Neural crest cell (in vitro differentiated cells): ENCODE measurements around the gene MNT. TPM values are rescaled to one million over a fixed set of nuclear protein-coding genes. Genes with fewer than 3 reads are reported as not detected.

Experiments
- DNase-seq: peaks from one replicate; pipeline ENCODE4 v3.0.0; 2021; ENCODE audit warnings: low read depth, mixed read lengths, low spot score
- H3K27ac Mint-ChIP-seq: one replicate; pipeline ENCODE4 v1.8.0; 2021; ENCODE audit warnings: mild to moderate bottlenecking, mixed read lengths; ENCODE audit not compliant: unreplicated experiment
- H3K27me3 Mint-ChIP-seq: 2 replicates; pipeline ENCODE4 v1.8.0; 2021; ENCODE audit warnings: low read depth, mild to moderate bottlenecking, mixed read lengths
- H3K36me3 Mint-ChIP-seq: 2 replicates; pipeline ENCODE4 v1.8.0; 2021; ENCODE audit warnings: low read depth, mild to moderate bottlenecking, mixed read lengths
- H3K4me1 Mint-ChIP-seq: 2 replicates; pipeline ENCODE4 v1.8.0; 2021; ENCODE audit warnings: mixed read lengths
- H3K4me3 Mint-ChIP-seq: one replicate; pipeline ENCODE4 v1.8.0; 2021; ENCODE audit warnings: mild to moderate bottlenecking, mixed read lengths
- H3K9me3 Mint-ChIP-seq: 2 replicates; pipeline ENCODE4 v1.8.0; 2021; ENCODE audit warnings: mixed read lengths
- total RNA-seq: library from RNA; stranded (reverse); gene quantifications from 2 replicates; pipeline ENCODE4 v1.2.1, GENCODE V29; 2021
- TF ChIP-seq, protein P1 (sequence below): fragments of 200-600 bp; sonication (generic); conservative IDR thresholded peaks from 2 replicates; pipeline ENCODE4 v1.5.0; 2021; ENCODE audit warnings: antibody characterized with exemption, mild to moderate bottlenecking

Gene MNT
- total RNA-seq, 1 donor from 2014 or later = 26.9 TPM

- Mint-ChIP-seq H3K4me3 (no peak overlapping the region), H3K36me3 (no peaks in the 10 kb centered on the region), H3K27ac (no peak overlapping the region), H3K27me3 (no peaks in the 10 kb centered on the region), H3K9me3 (no peaks in the 10 kb centered on the region), H3K4me1 (peaks cover 10% of the 10 kb centered on the region)
- DNase-seq = no peak
- TF ChIP-seq, protein P1, sequence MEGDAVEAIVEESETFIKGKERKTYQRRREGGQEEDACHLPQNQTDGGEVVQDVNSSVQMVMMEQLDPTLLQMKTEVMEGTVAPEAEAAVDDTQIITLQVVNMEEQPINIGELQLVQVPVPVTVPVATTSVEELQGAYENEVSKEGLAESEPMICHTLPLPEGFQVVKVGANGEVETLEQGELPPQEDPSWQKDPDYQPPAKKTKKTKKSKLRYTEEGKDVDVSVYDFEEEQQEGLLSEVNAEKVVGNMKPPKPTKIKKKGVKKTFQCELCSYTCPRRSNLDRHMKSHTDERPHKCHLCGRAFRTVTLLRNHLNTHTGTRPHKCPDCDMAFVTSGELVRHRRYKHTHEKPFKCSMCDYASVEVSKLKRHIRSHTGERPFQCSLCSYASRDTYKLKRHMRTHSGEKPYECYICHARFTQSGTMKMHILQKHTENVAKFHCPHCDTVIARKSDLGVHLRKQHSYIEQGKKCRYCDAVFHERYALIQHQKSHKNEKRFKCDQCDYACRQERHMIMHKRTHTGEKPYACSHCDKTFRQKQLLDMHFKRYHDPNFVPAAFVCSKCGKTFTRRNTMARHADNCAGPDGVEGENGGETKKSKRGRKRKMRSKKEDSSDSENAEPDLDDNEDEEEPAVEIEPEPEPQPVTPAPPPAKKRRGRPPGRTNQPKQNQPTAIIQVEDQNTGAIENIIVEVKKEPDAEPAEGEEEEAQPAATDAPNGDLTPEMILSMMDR = no peak
Observed at GRCh38 chr17:2365132-2365531, 35.7 kb downstream of the MNT start.

- Mint-ChIP-seq H3K36me3 (no peaks in the 10 kb centered on the region), H3K4me3 (no peak overlapping the region), H3K27ac (no peak overlapping the region), H3K27me3 (no peaks in the 10 kb centered on the region), H3K4me1 (peaks cover 6% of the 10 kb centered on the region), H3K9me3 (no peaks in the 10 kb centered on the region)
- DNase-seq = no peak
- TF ChIP-seq, protein P1 = no peak
Observed at GRCh38 chr17:2364763-2365116, 36.1 kb downstream of the MNT start.

DNA sequence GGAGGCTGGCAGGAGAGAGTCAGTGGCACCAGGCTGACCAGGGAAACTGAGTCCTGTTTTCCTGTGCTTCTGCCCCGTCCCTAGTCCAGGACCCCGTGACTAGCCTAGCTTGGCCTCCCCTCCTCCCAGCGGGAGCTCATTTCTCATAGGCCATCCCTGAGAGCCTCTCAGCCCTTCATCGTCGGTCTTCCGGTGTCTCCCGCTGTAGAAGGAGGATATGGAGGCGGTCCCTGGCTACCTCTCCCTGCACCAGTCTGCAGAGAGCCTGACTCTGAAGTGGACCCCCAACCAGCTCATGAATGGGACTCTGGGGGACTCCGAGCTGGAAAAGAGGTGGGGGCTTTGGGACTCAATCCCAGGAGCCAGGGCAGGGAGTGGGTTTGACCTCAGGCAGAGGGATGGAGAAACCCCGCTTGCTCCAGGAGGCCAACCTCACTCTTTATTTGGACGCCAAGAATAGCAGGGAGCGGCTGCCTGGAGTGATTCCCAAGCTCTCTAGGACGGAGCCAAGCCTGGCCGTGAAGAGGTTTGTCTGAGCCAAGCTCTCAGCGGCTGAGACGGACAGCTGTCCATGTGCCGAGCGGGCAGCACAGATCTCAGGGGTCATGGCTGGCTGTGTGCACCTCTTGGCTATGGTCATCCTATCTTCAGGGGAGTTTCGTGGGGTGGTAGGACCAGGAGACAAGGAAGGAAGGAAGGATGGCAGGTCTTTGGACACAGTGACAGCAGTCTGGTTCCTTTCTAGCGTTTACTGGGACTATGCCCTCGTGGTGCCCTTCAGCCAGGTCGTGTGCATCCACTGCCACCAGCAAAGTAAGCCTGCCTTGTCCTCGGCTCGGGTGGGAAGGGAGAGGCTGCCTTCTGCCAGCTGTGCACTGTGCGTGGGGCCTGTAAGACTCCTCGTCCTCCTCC lies 36.8 kb downstream of the MNT start:
- Mint-ChIP-seq H3K27me3 (no peaks in the 10 kb centered on the region), H3K27ac (no peak overlapping the region), H3K36me3 (no peaks in the 10 kb centered on the region), H3K4me1 (peaks cover 4% of the 10 kb centered on the region), H3K4me3 (no peak overlapping the region), H3K9me3 (no peaks in the 10 kb centered on the region)
- TF ChIP-seq, protein P1 = no peak
- DNase-seq = no peak

GRCh38 chr17:2363318-2363717 lies 37.5 kb downstream of the MNT start:
- Mint-ChIP-seq H3K36me3 (no peaks in the 10 kb centered on the region), H3K4me3 (no peak overlapping the region), H3K27ac (no peak overlapping the region), H3K27me3 (no peaks in the 10 kb centered on the region), H3K9me3 (no peaks in the 10 kb centered on the region), H3K4me1 (peaks cover 4% of the 10 kb centered on the region)
- TF ChIP-seq, protein P1 = no peak
- no peak for DNase-seq

GRCh38 chr17:2362881-2363280 lies 38.0 kb downstream of the MNT start:
- Mint-ChIP-seq H3K9me3 (no peaks in the 10 kb centered on the region), H3K27me3 (no peaks in the 10 kb centered on the region), H3K27ac (no peak overlapping the region)

More at GRCh38 chr17:2362881-2363280, 38.0 kb downstream of the MNT start:
- no peak overlapping the region for H3K4me3 Mint-ChIP-seq
- H3K4me1 Mint-ChIP-seq = peaks cover 4% of the 10 kb centered on the region
- H3K36me3 Mint-ChIP-seq = no peaks in the 10 kb centered on the region
- DNase-seq = no peak
- TF ChIP-seq, protein P1 = no peak
